NCI-H1694 (cell line): ENCODE measurements around the gene TIMP1.

Experiments used
- DNase-seq: peaks from one replicate; lab custom pipeline; 2025; lab: John Stamatoyannopoulos, UW

Gene TIMP1

DNA sequence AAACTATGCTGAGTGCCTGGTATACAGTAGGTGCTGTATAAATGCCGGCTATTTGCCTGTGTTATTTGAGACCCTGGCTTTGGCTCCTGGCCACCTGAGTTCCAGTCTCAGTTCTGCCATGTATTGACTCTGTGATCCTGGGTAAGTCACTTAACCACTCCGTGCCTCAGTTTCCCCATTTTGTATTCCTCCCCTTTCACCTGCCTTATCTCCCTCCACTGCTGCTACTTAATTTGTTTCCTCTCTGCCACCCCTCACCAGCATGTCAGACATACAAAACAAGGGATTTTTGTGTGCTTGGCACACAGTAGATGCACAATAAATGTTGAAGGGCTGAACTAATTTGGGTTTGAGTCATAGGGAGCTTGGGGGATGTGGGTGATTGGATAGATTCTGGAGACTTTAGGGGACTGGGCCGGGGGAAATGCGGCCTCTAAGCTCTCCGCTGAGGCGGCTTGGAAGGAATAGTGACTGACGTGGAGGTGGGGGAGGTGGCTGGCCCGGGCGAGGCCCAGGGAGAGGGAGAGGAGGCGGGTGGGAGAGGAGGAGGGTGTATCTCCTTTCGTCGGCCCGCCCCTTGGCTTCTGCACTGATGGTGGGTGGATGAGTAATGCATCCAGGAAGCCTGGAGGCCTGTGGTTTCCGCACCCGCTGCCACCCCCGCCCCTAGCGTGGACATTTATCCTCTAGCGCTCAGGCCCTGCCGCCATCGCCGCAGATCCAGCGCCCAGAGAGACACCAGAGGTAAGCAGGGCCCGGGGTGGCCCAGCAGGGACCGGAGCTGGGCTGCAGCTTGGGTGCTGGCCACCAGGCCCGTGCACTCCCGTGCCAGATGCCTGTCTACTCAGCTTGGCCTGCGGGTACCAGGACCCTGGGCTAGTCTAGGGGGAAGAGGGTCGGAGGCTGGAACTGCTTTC is at the start of gene TIMP1:
Gene TIMP1, plus strand, starts transcription at position 706 of the 917 bp plus-strand sequence. CDS start 980 bp downstream, outside the sequence.
- DNase-seq, result no peak

GRCh38 chrX:47539860-47540259 is 42.4 kb upstream of the TIMP1 start:
- DNase-seq, result peak; percentile 10

DNA sequence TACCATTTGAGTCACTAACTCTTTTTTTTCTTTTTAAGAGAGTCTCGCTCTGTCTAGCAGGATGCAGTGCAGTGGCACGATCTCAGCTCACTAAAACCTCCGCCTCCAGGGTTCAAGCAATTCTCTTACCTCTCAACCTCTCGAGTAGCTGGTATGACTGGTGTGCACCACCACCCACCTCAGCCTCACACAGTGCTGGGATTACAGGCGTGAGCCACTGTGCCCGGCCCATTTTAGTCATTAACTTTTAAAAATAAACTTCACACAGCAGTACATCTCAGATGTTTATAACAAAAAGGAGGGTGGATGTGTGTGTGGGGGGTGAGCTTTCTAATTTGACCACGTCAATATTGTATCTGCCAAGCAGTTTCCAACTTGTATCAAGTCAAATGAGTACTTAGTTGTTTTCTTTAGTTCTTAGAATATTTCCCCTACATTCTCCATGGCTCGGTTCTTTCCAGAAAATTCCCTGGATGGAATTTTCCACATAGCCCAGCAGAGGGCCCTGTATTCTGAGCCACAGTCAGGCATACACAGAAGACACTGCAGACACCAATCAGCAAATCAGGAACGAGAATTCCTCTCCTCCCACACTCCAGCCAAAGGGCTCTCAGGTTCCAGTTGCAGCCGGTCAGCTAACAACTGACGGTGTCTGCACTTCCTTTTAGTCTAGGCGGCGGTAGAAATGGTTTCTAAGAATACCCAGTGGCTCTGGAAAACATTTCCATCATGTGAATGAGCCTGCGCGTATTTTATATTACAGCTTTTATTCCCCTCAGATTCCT is 41.3 kb upstream of the TIMP1 start:
- peak; percentile 17 for DNase-seq

DNA sequence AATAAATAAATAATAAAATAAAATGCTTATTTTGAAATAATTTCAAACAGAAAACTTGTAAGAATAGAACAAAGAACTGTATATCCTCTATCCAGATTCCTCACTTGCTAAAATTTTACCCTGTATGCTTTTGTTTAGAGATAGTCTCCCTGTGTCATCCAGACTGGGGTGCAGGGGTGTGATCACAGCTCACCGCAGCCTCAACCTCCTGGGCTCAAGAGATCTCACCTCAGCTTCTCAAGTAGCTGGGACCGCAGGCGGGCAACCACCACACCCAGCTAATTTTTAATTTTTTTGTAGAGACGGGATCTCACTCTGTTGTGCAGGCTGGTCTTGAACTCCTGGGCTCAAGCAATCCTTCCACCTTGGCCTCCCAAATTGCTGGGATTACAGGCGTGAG is 38.7 kb upstream of the TIMP1 start:
- DNase-seq, result no peak

DNA sequence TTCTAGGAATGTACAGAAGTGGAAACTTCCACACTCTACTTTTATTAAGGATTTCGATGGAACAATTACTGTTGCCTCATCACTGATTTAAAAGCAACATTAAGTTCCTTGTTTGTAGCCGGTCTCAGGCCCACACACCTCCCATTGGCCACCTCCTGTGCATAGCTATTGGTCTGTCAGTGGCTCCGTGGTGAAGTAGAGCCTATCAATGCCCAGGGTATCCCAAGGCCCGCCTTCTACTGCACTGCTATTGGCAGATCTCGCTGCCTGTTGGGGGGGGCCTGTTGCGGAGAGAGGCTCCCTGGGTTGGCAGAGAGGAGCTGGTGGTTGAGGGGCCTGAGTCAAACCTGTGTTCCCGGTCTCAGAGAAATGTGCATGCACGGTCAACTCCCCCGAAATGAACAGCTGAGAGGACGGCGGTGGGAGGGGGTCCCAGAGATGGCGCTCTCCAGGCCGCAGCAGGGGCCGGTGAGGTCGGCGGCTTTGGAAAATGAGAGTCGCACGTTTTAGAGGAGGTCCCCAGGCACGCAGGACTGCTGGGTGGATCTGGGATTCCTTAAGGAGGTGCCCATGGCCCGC is 26.1 kb upstream of the TIMP1 start:
- peak; percentile 83 for DNase-seq

GRCh38 chrX:47558436-47558835 is 23.8 kb upstream of the TIMP1 start:
- DNase-seq, result no peak

GRCh38 chrX:47560179-47560933 is 21.9 kb upstream of the TIMP1 start:
- DNase-seq, result no peak

DNA sequence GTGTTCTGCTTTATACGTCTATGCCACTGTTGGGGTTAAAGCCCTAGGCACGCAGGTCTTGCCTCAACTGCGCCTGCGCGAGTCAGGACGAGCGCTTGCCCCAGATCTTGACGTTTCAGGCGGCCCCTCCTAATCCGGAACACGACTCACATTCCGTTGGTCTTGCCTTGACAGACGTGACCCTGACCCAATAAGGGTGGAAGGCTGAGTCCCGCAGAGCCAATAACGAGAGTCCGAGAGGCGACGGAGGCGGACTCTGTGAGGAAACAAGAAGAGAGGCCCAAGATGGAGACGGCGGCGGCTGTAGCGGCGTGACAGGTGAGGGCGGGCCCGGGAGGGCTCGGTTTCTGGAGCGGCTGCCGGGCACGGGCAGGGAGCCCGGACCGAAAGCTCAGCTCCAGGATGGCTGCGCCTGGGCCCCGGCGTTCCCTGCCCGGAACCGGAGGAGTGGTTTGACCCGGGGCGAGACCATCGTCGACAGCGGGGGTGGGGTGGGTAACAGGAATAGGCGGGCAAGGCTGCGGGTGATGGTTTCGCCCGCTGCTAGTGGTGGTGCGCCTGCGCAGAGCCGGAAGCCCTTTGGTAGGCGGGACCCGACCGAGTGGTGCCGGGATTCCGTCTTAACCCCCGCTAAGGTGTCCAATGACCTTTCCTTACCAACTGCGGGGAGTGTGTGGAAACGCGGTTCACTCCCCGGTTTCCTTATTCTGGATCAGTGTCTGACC is 21.1 kb upstream of the TIMP1 start, which contains the start of gene ARAF:
Gene ARAF, plus strand, starts transcription at position 272 of the 725 bp plus-strand sequence. CDS start 1,763 bp downstream, outside the sequence.
- DNase-seq, result peak; percentile 96

DNA sequence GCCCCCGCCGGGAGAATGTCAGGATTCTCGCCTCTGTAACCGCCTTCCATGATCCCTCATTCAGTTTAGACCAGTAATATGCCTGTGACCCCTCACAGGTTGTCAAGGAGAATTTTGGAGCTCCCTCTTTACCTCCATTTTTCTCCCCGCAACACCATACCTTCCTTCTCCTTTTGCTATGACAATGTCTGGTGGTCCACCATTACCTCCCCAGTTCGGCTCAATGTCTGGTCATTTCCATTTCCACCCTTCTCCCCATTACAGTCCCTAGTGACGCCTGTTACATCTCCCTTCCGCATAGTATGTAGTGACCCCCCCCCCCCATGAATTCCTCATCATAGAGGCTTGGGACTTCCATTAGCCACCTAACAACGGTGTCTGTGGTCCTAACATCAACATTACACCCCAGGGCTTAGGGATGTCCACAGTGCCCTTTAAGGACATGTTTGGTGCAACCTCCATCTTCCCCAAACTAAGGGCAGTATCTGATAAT is 20.5 kb upstream of the TIMP1 start:
- DNase-seq, result no peak

DNA sequence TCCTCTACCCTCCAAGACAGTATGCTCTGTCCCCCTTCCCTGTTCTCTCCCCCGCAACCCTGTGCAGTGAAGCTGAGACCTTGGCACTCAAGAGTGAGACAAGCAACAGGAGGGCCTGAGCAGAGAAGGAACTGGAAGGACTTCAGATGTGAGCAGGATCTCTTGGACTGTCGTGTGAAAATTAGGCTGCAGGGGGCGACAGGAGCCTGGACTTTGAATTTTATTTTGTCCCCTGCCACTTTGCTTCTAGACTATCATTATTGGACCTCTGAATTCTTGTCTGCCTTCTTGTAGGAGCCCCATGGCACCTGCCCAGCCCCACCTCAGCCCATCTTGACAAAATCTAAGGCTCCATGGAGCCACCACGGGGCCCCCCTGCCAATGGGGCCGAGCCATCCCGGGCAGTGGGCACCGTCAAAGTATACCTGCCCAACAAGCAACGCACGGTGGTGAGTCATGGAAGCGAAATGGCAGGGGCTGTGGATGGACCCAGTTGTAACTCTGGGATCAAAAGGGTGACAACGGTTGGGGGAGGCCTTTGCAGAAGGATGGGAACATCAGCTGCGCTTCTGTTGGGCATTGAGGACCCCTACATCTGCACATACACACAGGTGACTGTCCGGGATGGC is 19.5 kb upstream of the TIMP1 start:
- peak; percentile 3 for DNase-seq

DNA sequence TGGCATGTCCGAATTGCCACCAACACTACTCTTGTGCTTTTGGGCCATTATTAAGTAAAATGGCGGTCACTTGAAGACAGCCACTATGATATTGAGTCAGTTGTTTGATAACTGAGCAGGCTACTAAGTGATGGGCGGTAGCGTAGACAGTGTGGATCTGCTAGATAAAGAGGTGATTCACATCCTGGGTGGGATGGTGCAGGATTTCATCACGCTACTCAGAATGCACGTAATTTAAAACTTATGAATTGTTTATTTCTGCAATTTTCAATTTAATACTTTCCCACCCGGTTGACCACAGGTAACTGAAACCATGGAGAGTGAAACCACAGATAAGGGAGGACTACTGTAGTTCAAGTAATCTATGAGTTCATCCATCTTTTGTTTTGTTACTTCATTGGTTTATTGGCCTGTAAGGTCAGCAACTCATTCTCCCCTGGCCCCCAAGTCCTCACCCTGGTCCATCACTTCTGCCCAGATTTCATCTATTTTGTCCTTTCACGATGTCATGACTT is 18.4 kb upstream of the TIMP1 start:
- no peak for DNase-seq

GRCh38 chrX:47564438-47565085 is 17.7 kb upstream of the TIMP1 start:
- no peak for DNase-seq

GRCh38 chrX:47566841-47567240 is 15.4 kb upstream of the TIMP1 start:
- DNase-seq, result no peak

DNA sequence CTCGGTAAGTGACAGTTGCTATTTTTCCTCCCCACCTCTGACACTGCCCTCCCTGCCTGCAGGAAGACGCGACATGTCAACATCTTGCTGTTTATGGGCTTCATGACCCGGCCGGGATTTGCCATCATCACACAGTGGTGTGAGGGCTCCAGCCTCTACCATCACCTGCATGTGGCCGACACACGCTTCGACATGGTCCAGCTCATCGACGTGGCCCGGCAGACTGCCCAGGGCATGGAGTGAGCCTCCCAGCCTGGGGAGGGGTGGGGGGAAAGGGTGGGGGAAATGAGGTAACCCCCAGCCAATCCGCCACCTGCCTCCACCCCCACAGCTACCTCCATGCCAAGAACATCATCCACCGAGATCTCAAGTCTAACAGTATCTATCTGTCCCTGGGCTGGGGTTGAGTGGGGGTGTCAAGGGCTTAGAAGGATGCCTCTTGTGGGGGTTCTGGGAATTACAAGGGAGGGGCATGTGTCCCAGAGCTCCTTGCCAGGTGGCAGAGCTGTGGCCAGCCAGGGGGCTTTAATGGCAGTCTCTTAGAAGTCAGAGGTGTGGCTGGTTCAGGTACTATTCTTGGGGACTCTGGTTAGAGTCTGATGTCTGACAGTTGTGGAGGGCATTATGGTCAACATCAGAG is 13.5 kb upstream of the TIMP1 start:
- DNase-seq, result no peak

- DNase-seq, result no peak
Measured at GRCh38 chrX:47570794-47571193, 11.4 kb upstream of the TIMP1 start.

DNA sequence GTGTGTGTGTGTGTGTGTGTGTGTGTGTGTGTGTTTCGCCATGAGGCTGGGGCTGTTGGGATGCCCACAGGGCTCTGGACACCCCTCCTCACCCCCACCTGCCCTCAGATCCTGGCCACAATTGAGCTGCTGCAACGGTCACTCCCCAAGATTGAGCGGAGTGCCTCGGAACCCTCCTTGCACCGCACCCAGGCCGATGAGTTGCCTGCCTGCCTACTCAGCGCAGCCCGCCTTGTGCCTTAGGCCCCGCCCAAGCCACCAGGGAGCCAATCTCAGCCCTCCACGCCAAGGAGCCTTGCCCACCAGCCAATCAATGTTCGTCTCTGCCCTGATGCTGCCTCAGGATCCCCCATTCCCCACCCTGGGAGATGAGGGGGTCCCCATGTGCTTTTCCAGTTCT is 11.0 kb upstream of the TIMP1 start:
- no peak for DNase-seq

DNA sequence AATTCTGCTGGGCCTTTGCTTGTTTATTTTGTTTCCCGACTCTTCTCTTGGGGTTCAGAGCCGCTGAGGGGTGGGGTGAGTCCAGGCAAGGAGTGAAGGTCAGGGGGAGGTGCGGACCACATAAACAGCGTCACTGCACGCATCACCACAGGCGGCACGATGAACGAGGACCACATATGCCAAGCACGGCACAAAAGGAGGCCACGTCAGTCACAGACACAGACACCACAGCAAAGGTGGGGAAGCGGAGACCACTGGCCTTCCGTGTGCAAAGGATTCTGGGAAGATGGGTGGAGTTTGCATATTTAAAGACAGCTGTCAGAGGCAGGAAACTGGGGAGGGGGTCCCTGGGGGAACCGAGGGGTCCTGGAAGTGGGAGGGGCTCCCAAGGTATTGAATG is 10.3 kb upstream of the TIMP1 start:
- DNase-seq, result no peak

GRCh38 chrX:47572773-47573340 is 9.4 kb upstream of the TIMP1 start:
- no peak for DNase-seq
